Astrocyte of the hippocampus (primary cell): Measurements from ENCODE around the gene COL27A1.
"Not testable (repeated sequence)": the region's sequence is repeated elsewhere in the genome, so short reads cannot be mapped to it uniquely, and the experiment has no call there.

ENCODE experiments used
- DNase-seq: peaks from one replicate; pipeline ENCODE4 v3.0.0; 2011; ENCODE audit warnings: low read depth, low spot score

Gene COL27A1

GRCh38 chr9:114123031-114123977, 32.0 kb upstream of the COL27A1 start:
- DNase-seq = no peak

GRCh38 chr9:114124138-114124537, 31.2 kb upstream of the COL27A1 start:
- no peak for DNase-seq

DNA sequence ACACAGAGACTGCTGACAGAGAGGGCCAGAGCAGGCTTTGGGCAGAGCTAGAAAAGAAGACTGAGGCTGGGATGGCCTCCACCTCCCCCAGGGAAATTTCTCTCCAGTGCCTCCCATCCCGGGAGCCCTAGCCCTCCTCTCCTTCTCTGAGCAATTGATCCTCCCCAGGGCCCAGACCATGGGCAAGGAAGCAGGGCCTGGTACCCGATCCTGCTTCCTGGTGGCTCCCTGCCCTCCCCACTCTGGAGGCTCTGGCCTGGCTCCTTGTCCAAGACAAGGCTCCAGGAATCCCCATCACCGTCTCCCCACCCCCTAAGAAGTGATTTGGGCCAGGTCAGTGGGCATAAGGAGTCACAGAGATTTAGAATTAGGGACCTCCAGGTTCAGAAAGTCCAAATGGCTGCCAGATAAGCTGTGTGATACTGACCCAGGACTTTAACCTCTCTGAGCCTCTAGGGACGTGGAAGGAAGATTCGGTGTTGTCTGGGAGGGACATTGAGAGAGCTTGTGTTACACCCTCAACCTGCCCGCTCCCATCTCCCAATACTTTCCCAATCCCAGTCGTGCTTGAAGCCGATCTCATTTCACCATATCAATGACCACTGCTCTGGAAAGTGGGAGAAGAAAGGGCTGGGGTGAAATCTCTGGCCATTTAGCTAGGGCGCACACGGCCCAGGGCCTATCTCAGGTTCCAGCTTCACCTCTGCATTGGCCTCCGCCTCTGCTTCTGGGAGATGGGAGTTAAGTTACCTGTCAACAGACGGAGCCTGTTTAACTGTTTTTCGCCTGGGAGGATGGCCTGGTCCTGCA, 30.5 kb upstream of the COL27A1 start:
- no peak for DNase-seq

GRCh38 chr9:114125476-114126013, 29.8 kb upstream of the COL27A1 start:
- DNase-seq = no peak

- DNase-seq = no peak
These were observed 28.9 kb upstream of the COL27A1 start for GRCh38 chr9:114126247-114127060.

DNA sequence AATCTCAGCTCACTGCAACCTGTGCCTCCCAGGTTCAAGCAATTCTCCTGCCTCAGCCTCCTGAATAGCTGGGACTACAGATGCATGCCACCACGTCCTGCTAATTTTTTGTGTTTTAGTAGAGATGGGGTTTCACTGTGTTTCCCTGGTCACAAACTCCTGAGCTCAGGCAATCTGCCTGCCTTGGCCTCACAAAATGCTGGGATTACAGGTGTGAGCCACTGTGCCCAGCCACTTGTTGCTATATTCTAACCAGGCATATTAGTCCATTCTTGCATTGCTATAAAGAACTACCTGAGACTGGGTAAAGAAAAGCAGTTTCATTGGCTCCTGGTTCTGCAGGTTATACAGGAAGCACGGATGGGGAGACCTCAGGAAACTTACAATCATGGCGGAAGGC, 26.6 kb upstream of the COL27A1 start:
- DNase-seq = not testable (repeated sequence)

GRCh38 chr9:114130141-114130540, 25.2 kb upstream of the COL27A1 start:
- DNase-seq = no peak

DNA sequence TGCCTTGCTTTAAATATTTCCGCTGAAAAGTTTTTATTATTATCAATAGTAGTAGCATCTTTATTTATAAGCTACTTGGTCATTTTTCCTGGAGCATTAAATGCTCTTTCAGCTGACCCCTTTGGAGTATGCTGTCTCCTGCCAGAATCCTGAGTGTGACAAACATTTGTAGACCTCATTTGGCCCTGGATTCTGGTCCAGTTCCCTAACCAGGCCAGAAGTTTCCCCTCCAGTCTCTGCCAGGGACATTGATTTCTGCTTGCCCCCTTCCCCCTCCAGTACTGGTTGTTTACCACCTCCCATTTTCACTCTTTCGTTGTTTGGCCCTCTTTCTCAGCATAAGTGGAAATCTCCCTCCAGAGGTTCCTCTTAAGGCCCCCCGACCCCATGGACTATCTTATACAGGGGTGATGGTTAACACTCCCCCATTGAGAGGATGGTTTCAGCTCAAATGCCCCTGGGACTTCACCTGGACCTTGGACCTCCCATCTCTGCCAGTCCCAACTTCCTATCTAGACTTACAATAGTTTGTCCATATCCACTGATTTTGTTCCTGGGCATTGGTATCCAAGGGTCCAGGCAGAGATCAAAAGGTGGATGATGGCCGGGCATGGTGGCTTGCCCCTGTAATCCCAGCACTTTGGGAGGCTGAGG, 24.6 kb upstream of the COL27A1 start:
- DNase-seq = no peak

GRCh38 chr9:114131808-114132549, 23.4 kb upstream of the COL27A1 start:
- DNase-seq = no peak

DNA sequence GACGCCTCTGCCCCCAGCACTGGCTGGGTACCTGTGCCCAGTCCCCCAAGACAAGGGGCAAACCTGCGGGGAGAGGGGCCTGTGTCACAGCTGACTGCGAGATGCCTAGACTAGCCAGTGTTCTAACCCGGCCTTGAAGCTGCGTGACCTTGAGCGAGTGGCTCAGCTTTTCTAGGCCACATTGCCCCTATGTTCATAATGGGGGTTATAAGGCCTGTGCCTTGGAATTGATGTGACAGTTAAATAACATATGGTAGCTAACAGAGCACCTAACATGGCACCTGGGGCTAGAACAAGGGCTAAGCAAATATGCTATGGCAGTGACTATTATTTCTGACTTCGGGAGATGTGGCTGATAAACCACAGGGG, 22.8 kb upstream of the COL27A1 start:
- DNase-seq = no peak

DNA sequence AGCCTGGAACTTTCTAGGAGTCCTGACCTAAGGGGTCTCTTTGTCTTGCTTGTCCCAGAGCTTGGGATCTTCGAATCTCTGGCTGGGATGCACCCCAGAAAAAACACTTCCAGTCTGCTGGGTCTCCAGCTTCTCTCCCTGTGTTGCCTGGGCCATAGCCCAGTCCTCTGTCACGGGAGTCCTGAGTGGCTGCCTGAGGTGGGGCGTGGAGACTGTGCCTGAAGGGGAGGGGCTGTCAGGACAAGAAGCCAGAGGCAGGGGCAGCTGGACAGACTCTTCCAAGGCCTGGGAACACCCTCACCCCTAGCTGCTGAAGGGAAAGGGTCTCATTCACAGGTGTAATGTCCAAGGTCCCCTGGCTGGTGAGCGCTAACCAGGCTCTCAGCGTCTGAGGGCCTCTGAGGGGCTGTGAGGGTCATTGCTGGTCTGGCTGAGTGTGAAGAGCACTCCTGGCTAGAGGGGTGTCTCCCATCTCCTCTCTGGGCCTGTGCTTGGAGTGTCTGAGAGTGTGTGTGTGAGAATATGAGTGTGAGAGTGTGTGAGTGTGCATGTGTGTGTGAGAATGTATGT, 20.4 kb upstream of the COL27A1 start:
- DNase-seq = no peak

DNA sequence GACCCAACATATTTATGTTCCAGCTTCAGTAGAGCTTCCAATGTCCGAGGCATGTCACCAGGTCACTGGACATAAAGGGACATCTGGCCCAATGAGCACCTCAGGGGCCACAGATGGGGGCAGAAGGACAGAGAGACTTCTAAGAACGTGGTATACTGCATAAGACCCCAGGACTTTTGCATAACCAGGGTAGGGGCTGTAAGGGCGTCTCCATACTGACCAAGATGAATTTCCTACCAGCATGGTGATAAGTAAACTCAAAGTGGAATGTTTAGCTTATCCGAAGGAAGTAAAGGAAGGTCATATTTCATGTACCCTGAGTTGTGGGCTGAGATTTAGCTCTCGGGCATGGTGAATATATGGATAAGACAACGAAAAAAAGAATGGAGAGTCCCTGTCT, 17.5 kb upstream of the COL27A1 start:
- no peak for DNase-seq

DNA sequence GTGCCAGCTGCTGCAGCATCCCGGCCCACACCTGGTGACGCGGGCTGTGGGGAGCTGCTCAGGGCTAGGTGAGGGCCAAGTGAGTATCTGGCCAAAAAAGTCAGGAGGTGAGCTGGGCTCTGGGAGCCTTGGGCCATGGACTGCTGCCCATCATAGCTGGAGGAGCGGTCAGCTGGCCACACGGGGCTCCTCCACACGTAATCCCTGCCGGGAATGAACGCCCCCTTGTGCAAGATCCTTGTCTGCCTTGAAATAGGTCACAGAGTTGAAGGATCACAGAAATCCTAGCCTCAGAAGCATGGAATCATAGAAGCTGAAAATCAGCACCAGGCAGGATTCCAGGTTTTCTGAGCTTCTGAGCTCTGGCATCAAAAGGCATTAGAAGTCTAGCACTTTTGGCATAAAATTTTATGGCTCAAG, 16.8 kb upstream of the COL27A1 start:
- no peak for DNase-seq

GRCh38 chr9:114139071-114139470, 16.3 kb upstream of the COL27A1 start:
- no peak for DNase-seq

- DNase-seq = no peak
These were observed 14.9 kb upstream of the COL27A1 start for GRCh38 chr9:114140401-114140800.

- no peak for DNase-seq
These were observed 14.5 kb upstream of the COL27A1 start for GRCh38 chr9:114140850-114141249.

- no peak for DNase-seq
These were observed 13.6 kb upstream of the COL27A1 start for GRCh38 chr9:114141553-114142402.

DNA sequence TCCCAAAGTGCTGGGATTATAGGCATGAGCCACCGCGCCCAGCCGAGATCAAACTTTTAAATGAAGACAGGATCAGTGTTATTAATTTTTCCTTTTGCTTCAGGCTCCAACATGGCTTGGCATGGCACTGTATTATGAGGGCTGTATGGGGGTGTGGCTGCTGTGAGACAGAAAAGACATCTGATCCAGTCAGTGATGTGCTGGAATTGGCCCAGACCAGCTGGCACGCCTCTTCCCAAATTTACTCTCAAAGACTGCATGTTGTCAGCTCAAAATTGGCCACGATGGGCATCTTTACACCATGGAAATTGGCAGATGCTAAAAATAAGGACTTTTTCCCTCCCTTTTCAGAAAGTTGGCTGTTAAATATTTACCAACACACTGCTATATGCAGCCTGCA, 12.1 kb upstream of the COL27A1 start:
- DNase-seq = no peak

- DNase-seq = no peak
These were observed 8.6 kb upstream of the COL27A1 start for GRCh38 chr9:114146735-114147134.
